NCI-H1694 treated with DMSO at 0.1 percent for 48 hours (cell line): ENCODE results near the gene SUSD5.
"Not testable (repeated sequence)": the region's sequence is repeated elsewhere in the genome, so short reads cannot be mapped to it uniquely, and the experiment has no call there.

ENCODE experiments used
- DNase-seq: peaks from one replicate; lab custom pipeline; 2025; lab: John Stamatoyannopoulos, UW

SUSD5 gene

GRCh38 chr3:33152363-33153360 is 65.9 kb downstream of the SUSD5 start:
- DNase-seq, result no peak

GRCh38 chr3:33149342-33149741 is 69.3 kb downstream of the SUSD5 start:
- no peak for DNase-seq

- DNase-seq, result no peak
These were observed 71.7 kb downstream of the SUSD5 start for GRCh38 chr3:33146791-33147445.

GRCh38 chr3:33145901-33146580 is 72.6 kb downstream of the SUSD5 start:
- DNase-seq, result no peak

GRCh38 chr3:33145221-33145900 is 73.2 kb downstream of the SUSD5 start:
- DNase-seq, result no peak

- no peak for DNase-seq
These were observed 74.2 kb downstream of the SUSD5 start for GRCh38 chr3:33144433-33144832.

GRCh38 chr3:33141006-33141405 is 77.6 kb downstream of the SUSD5 start:
- DNase-seq, result no peak

GRCh38 chr3:33139996-33140395 is 78.6 kb downstream of the SUSD5 start:
- DNase-seq, result no peak

GRCh38 chr3:33139006-33139623 is 79.5 kb downstream of the SUSD5 start:
- not testable (repeated sequence) for DNase-seq

GRCh38 chr3:33137691-33138090 is 80.9 kb downstream of the SUSD5 start:
- DNase-seq, result no peak

GRCh38 chr3:33134026-33134625 is 84.5 kb downstream of the SUSD5 start:
- DNase-seq, result no peak

GRCh38 chr3:33132019-33132360 is 86.6 kb downstream of the SUSD5 start:
- DNase-seq, result no peak

- peak; percentile 15 for DNase-seq
These were observed 87.1 kb downstream of the SUSD5 start for GRCh38 chr3:33131331-33132018.

- DNase-seq, result no peak
These were observed 88.5 kb downstream of the SUSD5 start for GRCh38 chr3:33130144-33130543.

GRCh38 chr3:33128706-33129105 is 89.9 kb downstream of the SUSD5 start:
- DNase-seq, result no peak

GRCh38 chr3:33125840-33126239 is 92.8 kb downstream of the SUSD5 start:
- DNase-seq, result no peak

GRCh38 chr3:33124638-33125037 is 94.0 kb downstream of the SUSD5 start:
- no peak for DNase-seq

GRCh38 chr3:33122991-33123390 is 95.6 kb downstream of the SUSD5 start:
- no peak for DNase-seq

- no peak for DNase-seq
These were observed 98.7 kb downstream of the SUSD5 start for GRCh38 chr3:33119891-33120290.

- no peak for DNase-seq
These were observed 101.1 kb downstream of the SUSD5 start for GRCh38 chr3:33117461-33117860.
